ENCODE results near the gene APOE.

GRCh38 chr19:44939668-44940067, 34.1 kb downstream of the APOE start:
- TF ChIP-seq HMG20B (CRISPR knock-in tag; IDR thresholded peaks at IDR 0.05), result no peak
- TF ChIP-seq, protein P1, sequence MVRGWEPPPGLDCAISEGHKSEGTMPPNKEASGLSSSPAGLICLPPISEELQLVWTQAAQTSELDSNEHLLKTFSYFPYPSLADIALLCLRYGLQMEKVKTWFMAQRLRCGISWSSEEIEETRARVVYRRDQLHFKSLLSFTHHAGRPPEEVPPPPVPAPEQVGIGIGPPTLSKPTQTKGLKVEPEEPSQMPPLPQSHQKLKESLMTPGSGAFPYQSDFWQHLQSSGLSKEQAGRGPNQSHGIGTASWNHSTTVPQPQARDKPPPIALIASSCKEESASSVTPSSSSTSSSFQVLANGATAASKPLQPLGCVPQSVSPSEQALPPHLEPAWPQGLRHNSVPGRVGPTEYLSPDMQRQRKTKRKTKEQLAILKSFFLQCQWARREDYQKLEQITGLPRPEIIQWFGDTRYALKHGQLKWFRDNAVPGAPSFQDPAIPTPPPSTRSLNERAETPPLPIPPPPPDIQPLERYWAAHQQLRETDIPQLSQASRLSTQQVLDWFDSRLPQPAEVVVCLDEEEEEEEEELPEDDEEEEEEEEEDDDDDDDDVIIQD (CRISPR knock-in tag; IDR thresholded peaks at IDR 0.05), result no peak
- no peak for TF ChIP-seq MBD1 (CRISPR knock-in tag; IDR thresholded peaks at IDR 0.05)
- TF ChIP-seq GATA2 (CRISPR knock-in tag; IDR thresholded peaks at IDR 0.05), result no peak
- TF ChIP-seq, protein P2, sequence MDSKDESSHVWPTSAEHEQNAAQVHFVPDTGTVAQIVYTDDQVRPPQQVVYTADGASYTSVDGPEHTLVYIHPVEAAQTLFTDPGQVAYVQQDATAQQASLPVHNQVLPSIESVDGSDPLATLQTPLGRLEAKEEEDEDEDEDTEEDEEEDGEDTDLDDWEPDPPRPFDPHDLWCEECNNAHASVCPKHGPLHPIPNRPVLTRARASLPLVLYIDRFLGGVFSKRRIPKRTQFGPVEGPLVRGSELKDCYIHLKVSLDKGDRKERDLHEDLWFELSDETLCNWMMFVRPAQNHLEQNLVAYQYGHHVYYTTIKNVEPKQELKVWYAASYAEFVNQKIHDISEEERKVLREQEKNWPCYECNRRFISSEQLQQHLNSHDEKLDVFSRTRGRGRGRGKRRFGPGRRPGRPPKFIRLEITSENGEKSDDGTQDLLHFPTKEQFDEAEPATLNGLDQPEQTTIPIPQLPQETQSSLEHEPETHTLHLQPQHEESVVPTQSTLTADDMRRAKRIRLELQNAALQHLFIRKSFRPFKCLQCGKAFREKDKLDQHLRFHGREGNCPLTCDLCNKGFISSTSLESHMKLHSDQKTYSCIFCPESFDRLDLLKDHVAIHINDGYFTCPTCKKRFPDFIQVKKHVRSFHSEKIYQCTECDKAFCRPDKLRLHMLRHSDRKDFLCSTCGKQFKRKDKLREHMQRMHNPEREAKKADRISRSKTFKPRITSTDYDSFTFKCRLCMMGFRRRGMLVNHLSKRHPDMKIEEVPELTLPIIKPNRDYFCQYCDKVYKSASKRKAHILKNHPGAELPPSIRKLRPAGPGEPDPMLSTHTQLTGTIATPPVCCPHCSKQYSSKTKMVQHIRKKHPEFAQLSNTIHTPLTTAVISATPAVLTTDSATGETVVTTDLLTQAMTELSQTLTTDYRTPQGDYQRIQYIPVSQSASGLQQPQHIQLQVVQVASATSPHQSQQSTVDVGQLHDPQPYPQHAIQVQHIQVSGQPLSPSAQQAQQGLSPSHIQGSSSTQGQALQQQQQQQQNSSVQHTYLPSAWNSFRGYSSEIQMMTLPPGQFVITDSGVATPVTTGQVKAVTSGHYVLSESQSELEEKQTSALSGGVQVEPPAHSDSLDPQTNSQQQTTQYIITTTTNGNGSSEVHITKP (IDR thresholded peaks at IDR 0.05; ENCODE audit: partially characterized antibody), result no peak
